ENCODE data around the gene PRKAB1.

DNA sequence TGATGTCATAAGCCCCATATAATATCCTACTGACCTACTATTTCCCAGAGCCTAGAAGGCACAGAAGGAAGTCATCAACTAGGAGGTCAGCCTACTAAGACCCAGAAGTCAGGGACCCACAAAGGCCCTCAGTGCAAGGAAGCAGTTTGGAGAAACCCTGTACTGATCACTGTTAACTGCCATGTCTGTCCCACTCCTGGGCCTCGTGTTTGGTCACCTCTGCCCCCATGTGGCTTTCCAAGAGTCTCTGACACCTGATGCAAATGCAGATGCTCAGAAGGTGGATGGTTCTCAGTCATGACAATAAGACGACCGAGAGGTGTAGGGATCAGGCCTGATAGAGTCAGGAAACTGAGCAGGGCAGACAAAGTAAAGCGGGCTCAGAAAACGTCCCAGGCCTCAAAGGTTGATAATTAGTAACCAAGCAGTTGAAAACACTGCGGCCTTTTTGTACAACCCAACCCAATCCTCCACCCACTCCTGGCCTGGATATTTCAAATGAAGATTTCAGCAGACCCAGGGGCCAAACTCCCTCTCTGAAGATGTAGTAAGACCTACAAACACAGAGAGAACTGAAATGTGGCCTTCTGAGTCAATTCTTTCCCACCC is 23.4 kb downstream of the PRKAB1 start:
- TF ChIP-seq CTCF (IDR thresholded peaks at IDR 0.05; ENCODE audit: insufficient read depth, low read depth, low read length) (no peak), EZH2 (IDR thresholded peaks at IDR 0.05; ENCODE audit: insufficient read depth, low read length) (no peak)
